Fibroblast of the aortic adventitia (primary cell): Measurements from ENCODE around the gene ST6GALNAC4. TPM values are rescaled to one million over a fixed set of nuclear protein-coding genes. Genes with fewer than 3 reads are reported as not detected.

Experiments
- DNase-seq: peaks from one replicate; pipeline ENCODE4 v3.0.0-alpha.2; 2010; ENCODE audit warnings: low read depth
- H3K4me3 ChIP-seq: 2 replicates; pipeline ENCODE4 v1.5.1; 2011; ENCODE audit warnings: low read depth, mild to moderate bottlenecking, control low read depth, low read length, moderate library complexity
- CTCF ChIP-seq: IDR thresholded peaks from 2 replicates; pipeline ENCODE4 v1.5.1; 2011; ENCODE audit warnings: mild to moderate bottlenecking, low read length, control low read depth, inconsistent platforms; ENCODE audit not compliant: insufficient read depth
- total RNA-seq: library from RNA; depleted of rRNA; stranded (reverse); fragments of >200 nt; gene quantifications from 2 replicates; pipeline ENCODE4 v1.2.3, GENCODE V29; 2012; ENCODE audit warnings: low replicate concordance

ST6GALNAC4 gene
- 24.4 and 37.1 TPM in 2 replicates for total RNA-seq

- peak; percentile 88 for DNase-seq
- TF ChIP-seq CTCF = no peak
- peak within 1 kb of the TSS; percentile 93 for H3K4me3 ChIP-seq
Observed at GRCh38 chr9:127916720-127917581, at the start of gene ST6GALNAC4. ST6GALNAC4 (minus strand) TSS chr9:127917041; CDS start chr9:127916419, 622 bp downstream.

- DNase-seq = no peak
- peak overlapping the region; percentile 5 for H3K4me3 ChIP-seq
- no peak for TF ChIP-seq CTCF
Observed at GRCh38 chr9:127965953-127966352, 49.1 kb upstream of the ST6GALNAC4 start.

GRCh38 chr9:127963359-127964064 lies 46.7 kb upstream of the ST6GALNAC4 start:
- H3K4me3 ChIP-seq = no peak overlapping the region
- no peak for DNase-seq
- no peak for TF ChIP-seq CTCF

- H3K4me3 ChIP-seq = no peak overlapping the region
- no peak for DNase-seq
Observed at GRCh38 chr9:127963041-127963358, 46.2 kb upstream of the ST6GALNAC4 start.

GRCh38 chr9:127962278-127962677 lies 45.4 kb upstream of the ST6GALNAC4 start:
- no peak for TF ChIP-seq CTCF
- no peak overlapping the region for H3K4me3 ChIP-seq
- no peak for DNase-seq

More at GRCh38 chr9:127963041-127963358, 46.2 kb upstream of the ST6GALNAC4 start:
- TF ChIP-seq CTCF = no peak

GRCh38 chr9:127961613-127962155 lies 44.8 kb upstream of the ST6GALNAC4 start:
- no peak overlapping the region for H3K4me3 ChIP-seq
- DNase-seq = no peak
- TF ChIP-seq CTCF = no peak
